Astrocyte of the hippocampus (primary cell): ENCODE measurements around the gene MIDN.
A peak's percentile ranks its signal among the peaks of the same experiment; 100 is the strongest.
"Not testable (repeated sequence)": the region's sequence is repeated elsewhere in the genome, so short reads cannot be mapped to it uniquely, and the experiment has no call there.

Experiments used
- DNase-seq: peaks from one replicate; pipeline ENCODE4 v3.0.0; 2011; ENCODE audit warnings: low read depth, low spot score

MIDN gene

GRCh38 chr19:1245494-1246264, 2.7 kb upstream of the MIDN start:
- no peak for DNase-seq

- DNase-seq: not testable (repeated sequence)
Observed at GRCh38 chr19:1246265-1247087, 1.9 kb upstream of the MIDN start.

GRCh38 chr19:1247748-1248138, 640 bp upstream of the MIDN start:
- DNase-seq: no peak

DNA sequence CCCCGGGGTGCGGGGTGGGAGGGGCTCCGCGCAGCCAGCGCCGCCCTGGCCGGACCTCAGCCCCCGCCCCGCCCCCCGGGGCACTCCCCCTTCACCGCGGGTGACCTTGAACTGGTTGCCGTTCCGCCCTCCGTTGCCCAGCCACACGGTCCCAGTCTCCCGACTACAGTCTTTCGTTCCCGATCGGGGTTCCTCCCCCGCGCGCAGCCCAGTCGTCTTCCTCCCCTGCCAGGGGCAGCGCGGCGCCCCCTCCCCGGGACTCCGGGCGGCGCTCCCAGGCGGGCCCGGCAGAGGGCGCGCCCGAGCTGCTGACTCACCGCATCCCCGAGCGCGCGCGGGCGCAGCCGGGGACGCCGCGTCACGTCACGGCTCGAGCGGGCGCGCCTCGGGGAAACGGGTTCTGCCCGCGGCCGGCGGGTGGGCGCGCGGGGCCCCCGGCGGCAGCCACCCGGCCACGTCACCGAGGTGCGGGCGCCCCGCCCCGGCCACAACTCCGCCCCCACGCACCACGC, 459 bp downstream of the MIDN start:
- peak; percentile 92 for DNase-seq

DNA sequence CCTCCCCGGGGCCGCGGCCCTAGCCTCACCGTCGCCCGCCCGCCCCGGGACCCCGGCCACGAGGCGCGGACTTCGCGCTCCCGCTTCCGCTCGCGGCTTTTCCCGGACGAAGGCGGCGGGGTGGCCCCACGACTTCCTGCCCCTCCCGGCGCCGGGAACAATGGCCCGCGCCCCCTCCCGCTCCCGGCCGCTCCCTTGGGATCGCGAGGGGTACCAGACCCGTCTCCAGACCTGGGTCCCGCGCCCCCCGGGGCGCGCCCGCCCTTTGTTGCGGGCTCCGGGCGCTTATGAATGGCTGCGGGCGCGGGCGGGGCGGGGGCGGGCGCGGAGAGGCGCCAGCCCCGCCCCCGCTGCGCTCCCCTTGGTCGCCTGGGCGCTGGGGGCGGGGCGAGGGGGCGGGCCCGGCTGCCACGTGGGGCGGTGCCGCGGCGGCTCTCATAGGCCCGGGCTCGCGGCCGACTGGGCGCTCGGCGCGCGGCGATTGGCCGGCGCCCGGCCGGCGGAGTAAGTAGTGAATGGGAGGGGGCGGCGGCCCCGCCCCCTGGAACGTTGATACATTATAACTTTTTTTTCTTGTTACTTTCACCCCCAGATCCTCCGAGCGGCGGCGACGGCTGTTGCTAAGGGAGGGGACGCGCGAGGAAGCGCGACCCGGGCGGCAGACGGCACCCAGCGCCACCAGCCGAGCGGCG, 1.1 kb downstream of the MIDN start:
- peak; percentile 99 for DNase-seq

DNA sequence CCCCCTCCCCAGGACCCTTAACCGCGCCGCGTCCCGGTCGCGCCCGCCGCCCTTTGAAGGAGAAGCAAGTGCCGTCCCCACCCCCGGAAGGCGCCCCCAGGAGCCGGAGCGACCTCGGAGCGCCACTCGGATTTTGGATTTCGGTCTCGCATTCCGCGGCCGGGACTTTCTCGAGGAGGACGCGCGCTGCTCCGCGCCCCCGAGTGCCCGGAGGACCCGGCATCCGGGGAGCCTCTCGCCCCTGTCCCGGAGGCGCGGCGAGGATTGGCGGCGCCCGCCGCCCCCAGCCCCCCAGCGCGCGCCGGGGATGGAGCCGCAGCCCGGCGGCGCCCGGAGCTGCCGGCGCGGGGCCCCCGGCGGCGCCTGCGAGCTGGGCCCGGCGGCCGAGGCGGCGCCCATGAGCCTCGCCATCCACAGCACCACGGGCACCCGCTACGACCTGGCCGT, 1.6 kb downstream of the MIDN start:
- DNase-seq: no peak

GRCh38 chr19:1250437-1251260, 2.3 kb downstream of the MIDN start:
- peak; percentile 82 for DNase-seq

GRCh38 chr19:1251330-1252220, 3.2 kb downstream of the MIDN start:
- peak; percentile 70 for DNase-seq

DNA sequence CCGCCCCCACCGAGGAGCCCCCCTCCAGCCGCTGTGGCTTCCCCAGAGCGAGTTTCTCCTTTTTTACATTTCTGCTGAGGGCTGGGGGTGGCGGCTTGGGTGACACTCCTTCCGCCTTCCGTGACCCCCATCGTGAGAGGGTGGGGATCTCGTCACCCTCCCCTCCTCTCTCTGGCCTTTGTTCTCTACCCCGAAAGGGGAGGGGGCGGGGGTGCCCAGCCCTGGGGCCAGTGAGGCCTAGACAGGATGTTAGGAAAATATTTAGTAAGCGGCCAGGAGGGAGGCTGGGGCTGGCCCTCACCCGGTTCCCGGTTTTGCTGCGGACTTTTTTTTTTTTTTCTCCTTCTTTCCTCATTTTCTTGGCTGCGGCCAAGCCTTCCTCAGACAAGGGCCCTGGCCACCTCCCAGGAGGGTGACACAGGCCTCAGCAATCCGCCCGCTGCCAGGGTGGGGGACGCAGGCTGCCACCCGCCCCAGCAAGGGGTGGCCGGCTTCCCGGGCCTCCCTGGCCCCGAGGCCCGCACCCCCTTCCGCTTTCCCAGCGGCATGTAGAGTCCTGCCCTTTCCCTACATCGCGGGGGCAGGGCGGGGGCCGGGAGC, 3.9 kb downstream of the MIDN start:
- peak; percentile 97 for DNase-seq

- DNase-seq: peak; percentile 97
Observed at GRCh38 chr19:1252821-1253513, 4.6 kb downstream of the MIDN start.

DNA sequence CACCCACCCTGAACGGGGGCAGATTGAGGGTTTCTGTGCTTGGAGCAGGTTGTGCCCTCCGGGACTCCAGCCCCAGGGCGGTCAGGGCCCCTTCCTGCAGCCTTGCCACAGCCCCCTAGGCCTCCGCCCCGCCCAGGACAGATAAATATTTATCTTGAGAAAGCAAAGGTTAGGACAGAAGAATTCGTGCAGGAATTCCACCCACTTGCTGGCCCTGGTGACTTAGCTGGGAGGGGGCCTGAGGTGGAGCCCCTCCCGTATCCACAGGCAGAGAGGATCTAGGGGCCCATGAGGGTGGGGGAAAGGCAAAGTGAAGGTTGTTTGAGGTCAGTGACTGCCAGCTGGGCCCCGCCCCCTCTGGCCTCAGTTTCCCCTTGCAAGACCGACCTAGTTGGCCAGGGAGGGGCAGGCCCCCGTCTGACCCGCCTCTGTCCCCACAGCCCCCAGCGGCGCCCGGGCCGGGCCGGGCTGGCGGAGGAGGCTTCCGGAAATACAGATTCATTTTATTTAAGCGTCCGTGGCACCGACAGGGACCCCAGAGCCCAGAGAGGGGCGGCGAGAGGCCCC, 5.2 kb downstream of the MIDN start:
- DNase-seq: no peak

DNA sequence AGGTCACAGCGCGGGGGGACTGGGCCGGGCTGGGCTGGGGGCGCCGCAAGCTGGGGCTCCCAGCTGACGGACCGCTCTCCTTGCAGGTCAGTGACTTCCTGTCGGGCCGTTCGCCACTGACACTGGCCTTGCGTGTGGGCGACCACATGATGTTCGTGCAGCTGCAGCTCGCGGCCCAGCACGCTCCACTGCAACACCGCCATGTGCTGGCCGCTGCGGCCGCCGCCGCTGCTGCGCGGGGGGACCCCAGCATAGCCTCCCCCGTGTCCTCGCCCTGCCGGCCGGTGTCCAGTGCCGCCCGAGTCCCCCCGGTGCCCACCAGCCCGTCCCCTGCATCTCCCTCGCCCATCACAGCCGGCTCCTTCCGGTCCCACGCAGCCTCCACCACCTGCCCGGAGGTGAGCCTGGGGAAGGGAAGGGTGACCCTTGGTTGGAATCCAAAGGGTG, 5.7 kb downstream of the MIDN start:
- no peak for DNase-seq

- no peak for DNase-seq
Observed at GRCh38 chr19:1254530-1255185, 6.3 kb downstream of the MIDN start.

GRCh38 chr19:1255186-1256161, 7.1 kb downstream of the MIDN start:
- DNase-seq: no peak

DNA sequence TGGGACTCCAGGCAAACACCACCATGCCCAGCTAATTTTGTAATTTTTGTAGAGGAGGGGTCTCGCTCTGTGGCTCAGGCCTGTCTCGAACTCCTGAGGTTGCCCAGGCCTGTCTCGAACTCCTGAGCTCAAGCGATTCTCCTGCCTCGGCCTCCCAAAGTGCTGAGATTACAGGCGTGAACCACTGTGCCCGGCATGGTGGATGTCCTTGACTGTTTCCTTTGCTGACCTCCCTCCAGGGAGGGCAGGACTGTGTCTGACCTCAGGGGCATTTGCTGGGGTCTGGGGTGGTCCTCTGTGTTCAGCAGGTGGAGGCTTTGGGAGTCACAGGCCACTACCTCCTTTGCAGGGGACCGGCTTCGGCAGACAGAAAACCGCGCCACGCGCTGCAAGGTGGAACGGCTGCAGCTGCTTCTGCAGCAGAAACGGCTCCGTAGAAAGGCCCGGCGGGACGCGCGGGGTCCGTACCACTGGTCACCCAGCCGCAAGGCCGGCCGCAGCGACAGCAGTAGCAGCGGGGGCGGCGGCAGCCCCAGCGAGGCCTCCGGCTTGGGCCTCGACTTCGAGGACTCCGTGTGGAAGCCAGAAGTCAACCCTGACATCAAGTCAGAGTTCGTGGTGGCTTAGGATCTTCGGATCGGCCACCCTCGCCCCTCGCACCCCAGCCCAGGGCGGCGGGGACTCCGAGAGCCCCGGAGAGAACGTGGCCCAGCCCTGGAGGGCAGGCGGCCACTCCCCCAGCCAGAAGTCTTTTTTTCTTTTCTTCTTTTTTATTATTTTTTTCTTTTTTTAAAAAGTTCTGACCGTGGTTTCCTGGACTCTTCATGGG, 8.5 kb downstream of the MIDN start:
- no peak for DNase-seq
